8988T (cell line): ENCODE measurements around the gene DVL2.

Experiments
- DNase-seq: peaks from one replicate; pipeline ENCODE4 v3.0.0; 2011

DVL2 gene

GRCh38 chr17:7234083-7234951 is at the start of gene DVL2:
DVL2 (minus strand) TSS chr17:7234517; CDS start chr17:7234262, 255 bp downstream.
- peak; percentile 89 for DNase-seq

GRCh38 chr17:7283471-7284216 is 49.3 kb upstream of the DVL2 start:
- no peak for DNase-seq

GRCh38 chr17:7282752-7283321 is 48.5 kb upstream of the DVL2 start:
- peak; percentile 8 for DNase-seq

- peak; percentile 6 for DNase-seq
Observed at GRCh38 chr17:7281953-7282751, 47.8 kb upstream of the DVL2 start.

GRCh38 chr17:7281074-7281952 is 47.0 kb upstream of the DVL2 start, which contains the start of gene SLC2A4:
SLC2A4 (plus strand) TSS chr17:7281718; CDS start chr17:7281935, 217 bp downstream.
- peak; percentile 91 for DNase-seq

- DNase-seq = no peak
Observed at GRCh38 chr17:7280519-7281073, 46.3 kb upstream of the DVL2 start.

- no peak for DNase-seq
Observed at GRCh38 chr17:7279448-7279847, 45.1 kb upstream of the DVL2 start.

- DNase-seq = no peak
Observed at GRCh38 chr17:7266784-7267183, 32.5 kb upstream of the DVL2 start.

GRCh38 chr17:7263801-7264078 is 29.4 kb upstream of the DVL2 start:
- DNase-seq = no peak

GRCh38 chr17:7262935-7263800 is 28.9 kb upstream of the DVL2 start:
- DNase-seq = no peak

GRCh38 chr17:7262192-7262934 is 28.0 kb upstream of the DVL2 start, which contains the start of gene CLDN7:
CLDN7 (minus strand) TSS chr17:7262478; CDS start chr17:7262043, 435 bp downstream.
- no peak for DNase-seq

- DNase-seq = no peak
Observed at GRCh38 chr17:7261379-7262191, 27.3 kb upstream of the DVL2 start.

GRCh38 chr17:7260651-7261378 is 26.5 kb upstream of the DVL2 start:
- no peak for DNase-seq

GRCh38 chr17:7260151-7260550 is 25.8 kb upstream of the DVL2 start:
- DNase-seq = no peak

GRCh38 chr17:7259555-7259889 is 25.2 kb upstream of the DVL2 start:
- no peak for DNase-seq

- DNase-seq = no peak
Observed at GRCh38 chr17:7258731-7259554, 24.6 kb upstream of the DVL2 start.

- DNase-seq = no peak
Observed at GRCh38 chr17:7256766-7257456, 22.6 kb upstream of the DVL2 start.
